Dermis microvascular lymphatic vessel endothelial cell (primary cell): ENCODE results near the gene IL17B. TPM values are rescaled to one million over a fixed set of nuclear protein-coding genes. Genes with fewer than 3 reads are reported as not detected.
A peak's percentile ranks its signal among the peaks of the same experiment; 100 is the strongest.

Source experiments
- DNase-seq, 2 donors: peaks; one replicate each; pipeline versions ENCODE4 v3.0.0 to v3.0.0-alpha.2; 2010; ENCODE audit warnings: low read depth in 2 of 2
- total RNA-seq: library from RNA; depleted of rRNA; stranded (reverse); fragments of >200 nt; gene quantifications from 2 replicates; pipeline ENCODE4 v1.2.1, GENCODE V29; 2014

IL17B gene
- total RNA-seq, 1 donor from 2014 or later: not detected

DNA sequence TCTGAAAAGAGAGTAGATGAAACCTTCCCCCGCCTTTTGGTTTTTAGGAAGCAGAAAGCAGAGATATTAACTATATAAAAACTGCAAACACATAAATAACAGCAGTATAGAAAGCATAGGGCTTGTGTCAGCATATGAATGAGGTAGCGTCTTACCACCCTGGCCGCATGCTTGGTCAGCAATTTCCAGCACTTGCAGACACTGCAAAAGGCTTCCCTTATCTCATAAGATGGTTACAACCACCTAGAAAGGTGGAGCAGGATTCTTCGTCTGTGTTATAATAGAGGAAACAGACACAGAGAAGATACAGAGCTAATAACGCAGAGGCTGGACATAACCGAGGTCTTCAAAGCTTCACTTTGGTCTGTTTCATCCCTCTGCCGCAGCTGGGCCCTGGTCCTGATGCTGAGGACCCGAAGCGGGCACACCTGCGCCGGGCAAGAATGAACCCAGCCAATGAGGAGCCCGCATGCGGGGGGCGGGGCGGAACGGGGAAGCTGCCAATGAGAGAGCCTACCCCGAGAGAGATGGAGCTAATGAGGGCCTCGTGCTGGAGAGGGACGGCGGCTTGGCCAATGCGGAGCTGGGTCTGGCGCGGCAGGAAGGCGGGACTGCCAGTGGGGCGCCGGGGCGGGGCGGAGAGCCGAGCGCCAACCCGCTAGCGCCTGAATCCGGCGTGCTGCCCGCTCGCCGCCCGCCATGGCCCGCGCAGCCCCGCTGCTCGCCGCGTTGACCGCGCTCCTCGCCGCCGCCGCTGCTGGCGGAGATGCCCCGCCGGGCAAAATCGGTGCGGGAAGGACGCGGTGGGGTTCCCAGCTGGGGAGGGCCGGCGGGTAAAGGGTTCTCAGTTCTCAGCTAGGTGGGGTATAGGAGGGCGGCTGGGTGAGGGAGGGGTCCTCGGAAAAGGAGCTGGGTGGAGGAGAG lies 21.5 kb downstream of the IL17B start, which contains the start of gene PCYOX1L:
TSS of gene PCYOX1L (plus strand) at position 677 of the 924 bp plus-strand sequence. CDS start at position 700, 23 bp downstream.
- DNase-seq: peak; percentile 84 to 97

DNA sequence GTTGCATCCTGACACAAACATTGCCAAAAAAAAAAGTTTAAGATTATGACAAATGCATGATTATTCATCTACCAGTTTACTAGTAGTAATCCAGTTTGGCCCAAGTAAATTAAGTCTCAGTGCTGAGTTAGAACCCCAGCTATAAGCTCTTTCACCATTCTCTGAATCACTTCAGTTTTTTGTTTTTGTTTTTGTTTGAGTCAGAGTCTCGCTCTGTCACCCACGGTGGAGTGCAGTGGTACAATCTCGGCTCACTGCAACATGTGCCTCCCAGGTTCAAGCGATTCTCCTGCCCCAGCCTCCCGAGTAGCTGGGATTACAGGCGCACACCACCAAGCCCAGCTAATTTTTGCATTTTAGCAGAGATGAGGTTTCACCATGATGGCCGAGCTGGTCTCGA lies 22.7 kb downstream of the IL17B start:
- DNase-seq: no peak

DNA sequence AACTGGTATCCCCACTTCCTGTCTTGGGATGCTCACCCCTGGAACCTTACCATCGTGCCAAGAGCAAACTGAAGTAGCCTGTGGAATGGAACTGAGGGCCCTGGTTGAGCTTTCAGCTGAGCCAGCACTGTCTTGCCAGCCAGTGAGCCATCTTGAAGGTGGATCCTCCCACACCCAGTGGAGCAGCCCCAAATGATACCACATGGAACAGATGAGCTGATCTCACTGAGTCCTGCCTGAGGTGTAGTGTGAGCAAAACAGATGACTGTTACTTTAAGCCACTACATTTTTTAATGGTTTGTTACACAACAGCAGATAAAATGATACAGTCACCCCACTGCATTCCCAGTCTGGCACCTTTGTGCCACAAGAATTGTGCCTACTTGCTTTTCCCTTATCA lies 23.4 kb downstream of the IL17B start:
- no peak for DNase-seq

DNA sequence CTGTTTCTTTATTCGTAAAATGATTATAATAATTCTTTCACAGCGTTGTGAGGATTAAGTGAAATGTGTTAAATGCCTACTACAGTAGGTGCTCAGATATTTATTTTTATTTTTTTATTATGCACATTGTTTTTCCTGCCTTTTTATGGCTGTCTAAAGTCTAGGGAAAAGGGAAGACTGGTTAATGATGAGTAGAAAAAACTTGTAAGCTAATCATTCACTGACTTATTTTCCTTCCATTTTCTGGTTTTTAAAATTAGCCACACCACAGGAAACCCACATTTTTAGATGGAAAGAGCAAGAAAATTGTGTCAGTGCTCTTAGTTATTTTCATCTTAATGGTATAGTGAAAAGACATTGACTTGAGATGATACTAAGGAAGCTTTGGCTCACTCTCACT lies 25.2 kb downstream of the IL17B start:
- DNase-seq: no peak

DNA sequence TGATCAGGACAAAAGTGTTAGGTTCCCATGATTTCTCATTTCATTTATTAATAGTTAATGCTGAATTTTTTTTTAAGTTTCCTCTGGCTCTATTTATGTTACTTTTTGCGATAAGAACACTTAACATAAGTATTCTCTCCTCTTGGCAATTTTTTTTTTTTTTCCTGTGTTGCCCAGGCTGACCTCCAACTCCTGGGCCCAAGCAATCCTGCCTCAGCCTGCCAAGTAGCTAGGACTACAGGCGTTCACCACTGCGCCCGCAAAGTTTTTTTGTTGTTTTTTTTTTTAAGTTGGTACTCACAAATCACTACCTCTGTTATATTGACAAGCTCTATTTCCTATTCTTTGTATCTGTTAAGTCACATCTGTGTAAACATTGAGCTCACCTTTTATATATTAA lies 26.9 kb downstream of the IL17B start:
- DNase-seq: no peak

DNA sequence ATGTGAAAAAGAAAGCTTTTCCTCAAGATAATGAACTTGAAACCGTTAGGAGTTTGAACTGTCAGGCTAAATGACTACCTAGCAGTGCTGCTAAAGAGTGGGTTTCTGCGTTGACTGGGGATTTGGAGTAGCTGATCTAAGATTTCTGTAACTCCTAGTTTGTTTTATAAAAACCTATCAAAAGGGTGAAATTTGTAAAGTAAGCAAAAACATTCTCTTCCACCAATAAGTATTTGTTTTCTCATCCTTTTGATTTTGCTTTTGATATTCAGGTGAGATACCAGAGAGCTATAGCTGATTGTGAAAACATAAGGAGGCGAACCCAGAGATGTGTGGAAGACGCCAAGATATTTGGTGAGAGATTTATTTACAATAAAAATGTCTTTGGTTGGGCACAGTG lies 29.7 kb downstream of the IL17B start:
- DNase-seq: no peak

DNA sequence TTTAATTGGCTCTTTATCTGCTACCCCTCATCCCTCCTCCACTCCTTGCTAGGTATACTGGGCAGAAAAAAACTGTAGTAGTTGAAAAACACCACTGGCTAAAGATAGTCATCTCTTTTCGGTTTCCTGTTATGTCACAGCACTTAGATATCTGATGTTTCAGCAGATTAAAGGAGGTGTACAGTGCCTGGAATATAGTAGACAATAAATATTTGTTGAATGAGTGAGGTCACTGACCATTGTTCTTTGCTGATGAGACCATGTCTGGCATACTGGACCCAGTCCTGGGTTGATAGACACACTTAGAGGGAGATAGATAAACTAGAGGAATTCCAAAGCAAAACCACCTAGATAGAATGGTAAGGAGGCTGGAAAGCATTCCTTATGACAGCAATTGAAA lies 30.6 kb downstream of the IL17B start:
- peak; percentile 54 to 87 for DNase-seq

DNA sequence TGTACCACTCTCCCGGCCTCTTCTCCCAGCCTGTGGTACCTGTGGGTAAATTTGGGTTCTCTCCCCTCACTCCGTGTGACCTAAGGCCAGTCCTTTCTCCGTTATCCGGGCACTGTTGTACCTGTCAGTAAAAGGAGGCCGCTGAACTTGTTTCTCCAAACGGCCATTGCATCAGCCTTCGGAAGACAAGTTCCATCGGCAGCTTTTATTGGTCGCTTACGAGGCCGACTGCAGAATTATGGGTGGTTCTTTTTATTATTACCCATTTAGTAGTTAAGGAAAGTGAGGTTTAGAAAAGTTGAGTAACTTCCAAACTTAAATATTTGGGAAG lies 33.2 kb downstream of the IL17B start:
- DNase-seq: peak in 1 of 2 donors; percentile 69

DNA sequence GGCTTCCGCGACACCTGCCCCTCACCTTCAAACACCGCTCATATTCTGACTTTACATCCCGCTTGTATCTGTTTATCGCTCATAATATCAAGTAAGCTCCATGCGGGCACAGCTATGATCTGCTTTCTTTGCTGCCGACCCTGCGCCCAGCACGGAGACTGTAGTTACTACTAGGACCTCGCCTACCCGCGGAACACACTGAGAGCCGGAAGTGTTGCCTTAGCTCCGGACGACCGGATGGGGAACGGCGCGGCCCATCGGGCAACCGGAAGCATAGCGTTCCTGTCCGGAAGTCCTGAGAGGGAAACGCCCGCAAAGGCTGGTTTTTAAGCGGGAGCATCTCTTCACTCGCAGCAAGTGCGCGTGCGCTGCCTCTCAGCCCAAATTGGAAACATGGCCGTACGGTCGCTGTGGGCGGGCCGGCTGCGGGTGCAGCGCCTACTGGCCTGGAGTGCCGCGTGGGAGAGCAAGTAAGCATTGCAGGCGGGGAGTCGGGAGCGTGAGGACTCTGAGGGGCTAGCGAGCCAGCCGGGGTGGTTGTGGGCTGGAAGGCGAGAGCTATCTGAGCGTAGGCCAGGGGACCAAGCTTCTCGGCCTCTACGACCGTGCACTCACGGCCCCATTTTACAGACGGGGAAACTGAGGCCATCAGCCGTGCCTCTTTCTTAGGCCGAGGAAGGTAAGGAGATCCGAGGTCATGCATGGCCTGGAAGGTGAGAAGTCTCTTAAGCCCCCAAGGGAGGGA lies 33.8 kb downstream of the IL17B start, which contains the start of gene GRPEL2:
TSS of gene GRPEL2 (plus strand) at position 353 of the 745 bp plus-strand sequence. CDS start at position 394, 41 bp downstream.
- peak; percentile 84 to 90 for DNase-seq

DNA sequence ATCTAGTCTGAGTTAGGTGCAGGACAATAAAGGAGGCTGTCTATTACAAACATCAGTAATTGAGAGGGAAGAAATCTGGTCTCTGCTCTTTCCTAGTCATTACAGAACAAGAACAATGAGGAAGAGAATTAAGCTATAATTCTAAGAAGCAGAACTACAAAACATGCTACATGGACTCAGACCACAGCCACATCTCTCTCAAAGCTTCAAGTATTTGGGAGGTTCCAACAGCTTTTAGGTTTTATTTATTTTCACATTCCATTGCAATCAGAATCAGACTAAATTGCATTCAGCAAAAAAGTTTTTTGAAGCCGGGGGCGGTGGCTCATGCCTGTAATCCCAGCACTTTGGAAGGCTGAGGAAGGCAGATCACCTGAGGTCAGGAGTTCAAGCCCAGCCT lies 34.9 kb downstream of the IL17B start:
- no peak for DNase-seq

DNA sequence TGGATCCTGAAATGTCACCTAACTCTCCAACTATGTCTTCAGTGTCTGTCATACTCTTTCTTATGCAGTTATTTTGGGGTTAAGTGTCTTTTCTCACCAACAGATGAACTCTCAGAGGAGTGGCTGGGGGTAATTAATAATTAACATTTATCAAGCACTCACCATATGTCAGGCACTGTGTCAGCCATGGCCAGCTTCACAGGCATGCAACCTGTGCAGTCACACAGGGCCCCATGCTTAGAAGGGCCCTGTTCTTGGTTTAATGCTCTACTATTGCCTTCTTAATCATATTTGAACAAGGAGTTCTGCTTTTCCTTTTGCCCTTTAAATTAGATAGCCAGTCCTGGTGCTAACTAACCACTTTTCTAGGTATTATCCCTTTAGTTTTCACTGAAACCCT lies 37.2 kb downstream of the IL17B start:
- DNase-seq: no peak

DNA sequence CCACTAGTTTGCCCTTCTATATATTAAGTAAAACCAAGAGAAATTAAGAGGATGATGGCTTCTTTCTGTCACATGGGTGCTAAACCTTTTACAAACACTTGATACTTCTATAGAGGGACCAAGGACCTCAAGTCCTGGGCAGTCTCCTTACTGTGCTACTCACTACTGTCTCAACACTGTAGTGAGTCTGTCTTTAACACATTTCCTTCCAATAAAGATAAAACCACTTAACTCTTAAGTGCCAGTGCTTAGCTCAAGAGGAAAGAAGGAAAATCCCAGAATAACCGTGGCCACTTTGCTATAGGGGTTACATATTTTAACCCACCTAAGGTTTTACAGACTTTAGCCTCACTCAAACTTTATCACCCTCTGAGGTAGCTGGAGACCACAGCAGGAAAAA lies 38.2 kb downstream of the IL17B start:
- DNase-seq: no peak

DNA sequence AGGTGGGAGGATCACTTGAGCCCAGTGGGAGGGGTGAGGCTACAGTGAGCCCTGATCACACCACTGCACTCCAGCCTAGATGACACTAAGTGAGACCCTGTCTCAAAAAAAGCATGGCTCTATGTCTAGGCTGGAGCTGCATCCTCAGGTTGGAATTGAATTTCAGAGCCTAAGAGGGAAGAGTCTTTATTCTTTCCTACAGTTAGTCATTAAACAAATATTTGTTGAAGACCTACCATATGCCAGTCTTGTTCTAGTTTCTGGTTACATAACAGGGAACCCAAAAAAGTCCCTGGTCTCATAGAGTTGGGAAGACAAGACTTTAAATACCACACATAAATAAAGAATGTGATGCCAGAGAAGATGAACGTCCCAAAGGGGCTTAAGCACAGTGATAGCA lies 40.7 kb downstream of the IL17B start:
- DNase-seq: no peak

DNA sequence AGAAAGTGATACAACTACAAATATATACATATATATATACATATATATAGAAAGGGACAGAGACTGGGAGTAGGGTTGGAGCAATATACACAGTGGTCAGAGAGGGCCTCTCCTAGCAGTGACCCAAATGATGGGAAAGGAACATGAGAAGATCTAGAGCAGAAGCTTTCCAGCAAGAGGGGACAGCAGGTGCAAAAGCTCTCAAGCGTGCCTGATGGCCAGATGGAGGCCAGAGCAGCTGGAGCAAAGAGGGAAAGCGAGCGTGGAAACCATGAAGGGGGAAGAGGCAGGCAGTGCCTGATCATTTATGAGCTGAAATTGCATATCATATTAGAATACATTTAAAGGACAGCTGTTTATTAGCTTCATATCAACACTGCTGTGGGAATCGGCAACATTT lies 41.4 kb downstream of the IL17B start:
- no peak for DNase-seq

DNA sequence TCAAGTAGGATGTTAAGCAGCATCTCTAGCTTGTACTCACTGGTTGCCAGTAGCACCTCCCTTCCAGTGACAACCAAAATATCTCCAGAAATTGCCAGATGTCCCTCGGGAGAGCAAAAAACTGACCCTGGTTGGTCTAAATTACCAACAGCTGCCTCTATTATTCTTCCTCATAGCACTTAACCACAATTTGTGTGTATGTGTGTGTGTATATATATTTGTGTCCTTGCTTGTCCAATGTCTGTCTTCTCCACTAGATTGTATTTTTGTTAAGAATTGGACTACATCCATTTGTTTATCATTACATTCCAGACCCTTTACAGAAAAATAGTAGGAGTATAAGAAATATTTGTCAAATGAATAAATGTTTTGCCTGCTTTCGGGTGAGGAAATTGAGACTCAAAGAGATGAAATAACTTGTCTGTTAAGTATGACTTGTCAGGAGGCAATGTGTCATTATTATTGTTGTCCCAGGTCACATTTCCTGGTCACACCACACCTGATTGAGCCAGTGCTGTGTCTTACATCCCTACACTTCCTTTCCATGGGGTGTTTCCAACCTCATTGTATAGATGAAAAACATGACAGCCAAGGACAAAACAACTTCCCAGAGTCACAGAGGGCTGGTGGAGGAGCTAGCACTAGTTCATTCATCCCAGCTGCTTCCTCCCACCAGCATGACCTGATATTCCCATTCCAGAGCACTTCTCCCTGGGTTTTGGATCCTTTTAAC lies 45.2 kb downstream of the IL17B start:
- DNase-seq: peak; percentile 83 to 96

DNA sequence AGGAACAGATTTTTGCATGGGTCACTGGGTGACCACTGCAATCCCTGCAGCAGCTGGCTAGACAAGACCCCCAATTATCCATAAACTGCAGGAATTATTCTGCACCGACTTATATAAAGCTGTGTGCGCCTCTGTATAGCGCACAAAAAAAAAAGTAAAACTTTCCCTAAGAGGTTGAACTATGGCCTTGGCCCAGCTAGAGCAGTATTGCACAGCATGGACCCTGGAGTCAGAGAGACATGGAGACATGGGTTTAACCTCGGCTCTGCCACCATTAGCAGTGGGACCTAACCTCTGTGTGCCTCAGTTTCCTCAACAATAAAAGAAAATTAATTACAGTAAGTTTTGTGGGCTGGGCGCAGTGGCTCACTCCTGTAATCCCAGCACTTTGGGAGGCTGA lies 50.9 kb downstream of the IL17B start:
- DNase-seq: no peak

DNA sequence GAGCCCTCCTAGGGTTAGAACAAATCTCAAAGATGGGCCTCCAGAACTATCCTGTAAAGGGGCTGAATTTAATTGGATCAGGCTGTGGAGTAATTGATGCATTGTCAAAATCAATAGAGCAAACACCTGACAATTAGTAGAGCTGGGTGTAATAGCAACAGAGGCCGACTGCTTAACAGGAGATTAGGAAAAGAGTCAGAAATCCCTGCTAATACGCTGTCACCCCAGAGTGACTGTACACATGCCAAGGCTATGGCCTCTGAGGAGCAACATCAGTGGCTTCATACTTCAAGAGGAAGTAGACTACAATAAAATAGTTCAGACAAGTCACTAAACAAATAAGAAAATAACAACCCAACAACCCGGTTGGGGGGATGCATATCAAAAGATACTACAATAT lies 52.5 kb downstream of the IL17B start:
- DNase-seq: peak in 1 of 2 donors; percentile 37

DNA sequence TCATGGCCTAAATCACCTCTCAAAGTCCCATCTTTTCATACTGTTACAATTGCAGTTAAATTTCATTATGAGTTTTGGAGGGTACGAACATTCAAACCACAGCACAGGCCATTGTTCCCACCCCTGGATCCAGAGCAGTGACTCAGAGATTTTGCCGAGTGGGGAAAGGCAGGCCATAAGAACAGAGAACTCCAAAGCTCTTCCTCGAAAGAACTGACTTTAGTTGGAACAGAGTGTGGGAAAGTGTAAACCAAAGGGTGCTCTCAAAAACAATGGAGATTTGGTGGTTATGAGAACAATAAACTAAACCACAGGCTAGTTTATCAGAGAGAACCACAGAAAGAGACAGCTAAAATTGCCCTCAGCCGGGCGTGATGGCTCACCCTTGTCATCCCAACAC lies 53.2 kb downstream of the IL17B start:
- DNase-seq: peak in 1 of 2 donors; percentile 43

DNA sequence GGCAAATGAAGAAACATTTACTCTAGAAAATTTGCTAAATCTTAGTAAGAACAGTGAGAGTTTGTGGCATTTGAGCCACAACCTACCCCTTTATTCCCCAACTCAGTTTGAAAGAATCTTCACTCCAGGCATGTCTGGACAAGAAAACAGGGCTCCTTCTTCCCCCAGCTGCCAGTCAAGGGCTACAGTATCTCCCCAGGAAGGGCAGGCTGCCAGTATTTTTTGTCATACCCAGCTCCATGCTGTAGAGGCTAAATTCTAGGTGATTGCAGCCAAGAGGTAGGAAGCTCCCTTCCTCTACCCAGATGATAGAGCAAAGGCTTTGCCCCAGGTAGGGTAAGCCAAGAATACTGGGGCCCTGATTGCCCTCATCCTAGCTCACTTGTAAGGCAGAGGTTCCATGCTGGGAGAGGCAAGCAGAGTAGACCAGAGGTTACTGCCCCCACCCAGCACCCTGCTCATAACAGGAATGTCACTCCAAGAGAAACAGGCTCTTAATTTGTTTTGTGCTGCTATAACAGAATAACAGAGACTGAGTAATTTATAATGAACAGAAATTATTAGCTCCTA lies 53.8 kb downstream of the IL17B start:
- no peak for DNase-seq

DNA sequence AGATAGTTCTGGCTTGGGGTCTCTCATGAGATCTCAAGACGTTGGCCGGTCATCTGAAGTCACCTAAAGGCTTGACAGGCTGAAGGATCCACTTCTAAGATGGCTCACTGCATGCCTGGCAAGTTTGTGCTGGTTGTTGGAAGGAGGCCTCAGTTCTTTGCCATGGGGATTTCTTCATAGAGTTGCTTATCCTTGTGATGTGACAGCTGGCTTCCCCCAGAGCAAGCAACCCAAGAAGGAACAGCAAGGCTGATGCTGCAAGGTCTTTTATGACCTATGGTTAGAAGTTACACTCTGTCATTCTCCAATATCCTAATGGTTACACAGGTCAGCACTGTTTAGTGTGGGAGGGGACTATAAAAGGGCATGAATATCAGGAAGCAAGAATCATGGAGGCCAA lies 54.5 kb downstream of the IL17B start:
- no peak for DNase-seq
